Measurements from ENCODE around the gene CNTNAP1.
"Not testable (repeated sequence)": the region's sequence is repeated elsewhere in the genome, so short reads cannot be mapped to it uniquely, and the experiment has no call there.

GRCh38 chr17:42742916-42743315 lies 60.6 kb downstream of the CNTNAP1 start:
- not testable (repeated sequence) for TF ChIP-seq EZH2phosphoT487 (IDR thresholded peaks at IDR 0.05; ENCODE audit: borderline replicate concordance); SP1 (IDR thresholded peaks at IDR 0.05; ENCODE audit: low read depth); ELF1 (IDR thresholded peaks at IDR 0.05; ENCODE audit: borderline replicate concordance, low read depth); CTCF (IDR thresholded peaks at IDR 0.05 in 2 of 3, conservative IDR thresholded peaks at IDR 0.05 in 1 of 3; ENCODE audit: borderline replicate concordance in 1 of 3, insufficient read depth in 1 of 3, low read depth in 2 of 3, low read length in 2 of 3); EZH2 (IDR thresholded peaks at IDR 0.05); POLR2A (IDR thresholded peaks at IDR 0.05; ENCODE audit: borderline replicate concordance, extremely low read depth, insufficient read depth, insufficient read length); ATF3 (IDR thresholded peaks at IDR 0.05); REST (IDR thresholded peaks at IDR 0.05; ENCODE audit: low read depth); POLR2AphosphoS5 (IDR thresholded peaks at IDR 0.05; ENCODE audit: low read depth, low read length); JUND (IDR thresholded peaks at IDR 0.05)
